NCI-H1105 (cell line): ENCODE results near the gene HIVEP3.

Experiments used
- DNase-seq: peaks from one replicate; lab custom pipeline; 2025; lab: John Stamatoyannopoulos, UW

The HIVEP3 gene

DNA sequence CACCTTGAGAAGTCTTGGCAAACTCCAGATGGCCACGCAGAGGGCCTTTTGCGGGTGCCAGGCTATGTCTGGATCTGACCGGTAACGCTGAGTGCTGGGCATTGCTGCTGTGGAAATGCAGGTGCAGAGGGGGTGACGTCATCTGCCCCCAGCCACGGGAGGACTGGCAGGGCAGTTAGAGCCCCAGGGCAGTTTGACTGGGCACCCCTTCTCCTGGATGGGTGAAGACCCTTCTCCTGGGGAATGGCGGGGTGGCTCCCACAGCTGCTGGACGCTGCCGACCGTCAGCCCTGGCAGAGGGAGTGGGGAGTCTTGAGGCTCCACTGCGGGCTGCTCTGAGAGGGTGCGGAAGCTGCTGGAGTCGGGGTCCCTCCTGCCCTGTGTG is 421.7 kb downstream of the HIVEP3 start:
- DNase-seq, result no peak

DNA sequence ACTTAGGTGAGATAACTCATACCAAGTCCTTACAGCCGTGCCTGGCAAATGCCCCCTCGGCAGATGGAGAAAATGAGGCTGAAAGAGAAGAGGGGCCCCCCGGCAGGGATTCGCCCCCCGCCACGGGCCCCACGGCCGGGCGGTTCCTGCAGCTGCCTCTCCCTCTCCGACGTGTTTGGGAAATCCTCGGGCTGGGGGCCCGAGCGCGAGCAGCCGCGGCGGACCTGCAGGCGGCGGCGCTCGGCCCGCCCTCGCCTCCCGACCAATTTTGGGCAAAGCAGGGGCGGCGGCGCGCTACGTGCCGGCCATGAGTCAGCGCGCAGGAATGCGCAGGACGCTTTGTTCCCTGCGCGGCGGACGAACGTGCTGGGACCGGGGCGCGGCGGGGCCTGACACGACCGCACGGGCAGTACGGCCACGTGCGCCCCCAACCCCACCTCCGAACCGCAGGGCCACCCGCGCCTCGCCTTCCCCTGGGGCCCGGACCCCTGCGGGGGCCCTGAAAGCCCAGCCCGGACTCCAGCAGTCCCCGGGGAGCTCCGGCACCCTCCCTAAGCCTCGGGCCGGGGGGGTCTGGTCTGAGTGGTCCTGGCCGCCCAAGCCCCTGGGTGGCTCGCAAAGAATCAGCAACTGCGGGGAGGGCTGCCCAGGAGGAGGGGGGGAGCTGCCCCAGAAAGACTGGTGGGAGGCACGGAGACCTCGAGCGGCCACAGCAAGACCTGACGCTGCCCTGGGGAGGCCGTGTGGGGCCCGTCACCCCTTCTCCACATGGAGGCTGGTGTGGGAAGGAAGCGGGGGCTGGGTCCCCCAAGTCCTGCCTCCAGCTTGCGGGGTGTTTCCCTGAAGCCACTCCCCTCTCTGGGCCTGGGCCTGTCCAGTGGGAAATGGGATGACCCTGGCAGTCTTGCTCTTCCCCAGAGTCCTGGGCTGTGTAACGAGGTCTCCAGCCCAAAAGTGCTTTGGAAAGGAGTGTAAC is 422.4 kb downstream of the HIVEP3 start:
- DNase-seq, result no peak

DNA sequence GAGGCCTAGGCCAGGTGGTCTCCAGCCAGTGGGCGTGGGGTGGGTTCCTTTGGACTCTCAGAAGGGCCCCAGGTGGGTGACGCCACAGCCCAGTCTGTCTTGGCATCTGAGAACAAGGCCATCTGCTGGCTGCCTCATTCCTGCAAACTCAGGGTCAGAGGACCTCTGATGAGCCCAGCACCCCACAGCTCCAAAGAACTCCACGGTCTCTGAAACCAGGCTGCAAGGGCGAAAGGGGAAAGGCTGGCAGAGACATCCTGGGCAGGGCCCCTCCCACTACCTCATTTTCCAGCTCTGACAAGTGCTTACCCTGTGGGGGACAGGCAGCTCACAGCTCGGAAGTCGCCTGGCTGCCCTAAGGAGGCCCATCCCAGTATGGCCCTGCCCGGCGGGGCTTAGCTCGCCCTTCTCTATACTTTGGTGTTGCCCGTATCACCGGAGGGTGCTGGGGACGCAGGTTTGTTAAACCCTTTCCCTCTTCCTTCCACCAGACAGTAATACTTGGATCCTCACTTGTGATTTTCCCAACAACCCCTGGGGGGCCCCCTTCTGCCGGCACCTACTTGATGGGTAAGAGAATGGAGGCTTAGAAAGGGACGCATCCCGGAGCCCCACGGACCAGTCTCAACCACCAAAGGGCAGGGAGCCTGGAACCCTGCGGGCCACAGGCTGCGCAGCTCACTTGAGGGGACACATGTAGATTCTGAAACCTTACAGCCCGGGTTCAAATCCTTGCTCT is 423.3 kb downstream of the HIVEP3 start:
- no peak for DNase-seq

DNA sequence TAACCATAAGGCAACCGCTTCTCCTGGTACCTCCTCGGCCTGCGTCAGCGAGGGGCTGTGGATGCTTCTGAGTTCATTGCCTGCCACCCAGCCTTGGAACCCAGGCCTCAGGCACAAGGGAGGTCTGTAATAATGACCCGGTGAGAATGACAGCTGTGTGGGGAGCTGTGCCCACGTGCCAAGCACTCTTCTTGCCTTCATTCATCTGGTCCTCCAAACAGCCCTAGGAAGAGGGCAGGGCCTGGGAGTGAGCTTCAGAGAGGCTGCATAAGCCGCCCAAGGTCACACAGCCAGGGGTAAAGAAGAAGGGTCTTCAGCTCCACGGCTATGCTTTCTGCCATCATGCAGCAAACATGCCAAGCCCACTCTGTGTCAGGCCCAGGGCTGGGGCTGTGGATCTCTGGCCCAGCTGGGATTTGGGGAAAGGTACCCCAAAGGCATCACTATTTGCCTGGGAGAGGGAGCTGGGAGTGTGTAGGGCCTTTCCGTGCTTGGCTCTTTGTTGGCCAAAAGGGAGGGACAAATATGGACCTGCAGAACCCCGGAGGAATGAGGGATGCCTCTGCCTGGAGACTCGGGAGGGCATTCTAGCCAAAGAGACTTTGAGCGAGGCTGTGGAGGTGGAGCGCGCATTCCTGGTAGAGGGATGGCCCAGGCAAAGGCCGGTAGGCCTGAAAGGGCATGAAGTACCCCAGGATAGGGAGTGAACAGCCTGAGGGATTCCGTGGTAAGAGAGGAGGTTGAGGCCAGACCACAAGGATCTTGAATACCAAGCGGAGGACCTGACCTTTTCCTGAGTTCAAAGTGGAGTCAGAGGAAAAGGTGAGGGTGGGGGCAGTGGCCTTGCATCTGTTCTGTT is 424.1 kb downstream of the HIVEP3 start:
- no peak for DNase-seq

DNA sequence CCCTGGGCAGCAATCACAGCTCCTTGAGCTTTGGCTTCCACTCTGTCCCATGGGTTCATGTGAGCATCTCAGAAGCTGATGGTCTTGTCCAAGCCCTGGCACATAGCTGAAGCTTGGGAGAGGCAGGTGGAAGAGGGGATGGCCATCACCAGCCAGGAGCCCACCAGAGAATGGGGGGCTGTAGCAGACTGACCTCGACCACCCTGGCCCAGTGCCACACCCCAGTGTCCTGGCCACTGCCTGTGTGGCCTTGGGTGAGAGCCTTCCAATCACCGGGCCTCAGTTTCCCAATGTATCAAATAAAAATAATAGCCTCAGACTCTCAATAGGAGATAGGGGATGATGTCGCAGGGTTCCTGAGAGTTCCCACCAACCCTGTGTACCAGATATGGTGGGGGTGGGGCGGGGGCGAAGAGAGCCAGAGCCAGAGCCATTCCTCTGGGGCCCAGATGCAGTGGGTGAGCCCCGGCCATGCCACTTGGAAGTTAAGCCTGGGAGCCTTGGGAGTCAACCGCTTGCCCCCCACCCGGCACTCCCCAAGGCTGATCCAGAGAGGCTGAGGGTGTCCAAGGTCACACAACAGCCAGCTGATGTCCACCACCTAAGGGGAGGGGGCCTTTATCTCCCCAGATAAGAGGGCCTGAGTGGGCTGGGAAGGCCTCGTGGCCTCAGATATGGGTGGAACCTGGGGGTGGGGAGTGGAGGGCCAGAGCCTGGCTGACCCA is 424.9 kb downstream of the HIVEP3 start:
- DNase-seq, result no peak

DNA sequence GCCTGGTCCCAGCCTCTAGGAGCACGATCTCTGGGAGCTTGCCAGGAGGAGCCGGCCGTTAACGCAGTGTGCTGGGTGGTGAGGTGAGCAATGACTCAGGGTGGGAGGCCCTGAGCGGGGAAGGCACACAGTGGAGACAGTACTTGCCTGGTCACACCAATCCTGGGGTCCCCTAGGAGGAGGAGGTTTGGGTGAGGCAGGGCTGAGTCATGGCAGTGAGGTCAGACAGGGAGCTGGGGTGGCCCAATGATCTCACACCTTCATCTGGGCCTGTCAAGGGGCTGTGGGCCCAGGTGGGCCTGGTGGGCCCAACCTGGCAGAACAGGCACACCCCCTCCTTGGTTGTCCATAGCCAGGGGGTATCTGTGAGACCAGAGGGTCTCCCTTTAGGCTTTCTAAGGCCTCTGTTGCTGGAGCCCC is 425.6 kb downstream of the HIVEP3 start:
- no peak for DNase-seq

DNA sequence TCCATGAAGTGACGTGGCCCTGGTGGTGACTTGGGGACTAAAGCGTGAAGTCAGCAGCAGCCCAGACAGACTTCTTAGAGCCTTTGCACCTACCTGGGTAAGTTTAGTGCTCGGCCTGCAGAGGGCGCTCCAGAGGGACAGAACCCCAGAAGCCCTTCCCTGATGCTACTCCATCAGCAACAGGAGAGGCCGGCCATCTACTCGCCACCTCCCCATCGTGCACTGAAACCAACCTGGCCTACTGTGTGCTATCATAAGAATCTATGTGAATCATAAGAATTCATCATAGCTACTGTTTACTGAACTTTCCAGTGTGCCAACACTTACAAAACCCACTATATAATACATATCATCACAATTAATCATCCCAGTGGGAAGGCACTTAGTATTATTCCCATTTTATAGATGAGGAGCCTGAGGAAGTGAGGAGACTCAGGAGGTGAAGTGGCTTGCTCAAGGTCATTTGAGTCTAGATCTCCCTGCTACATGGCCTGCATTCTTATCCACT is 426.3 kb downstream of the HIVEP3 start:
- no peak for DNase-seq

DNA sequence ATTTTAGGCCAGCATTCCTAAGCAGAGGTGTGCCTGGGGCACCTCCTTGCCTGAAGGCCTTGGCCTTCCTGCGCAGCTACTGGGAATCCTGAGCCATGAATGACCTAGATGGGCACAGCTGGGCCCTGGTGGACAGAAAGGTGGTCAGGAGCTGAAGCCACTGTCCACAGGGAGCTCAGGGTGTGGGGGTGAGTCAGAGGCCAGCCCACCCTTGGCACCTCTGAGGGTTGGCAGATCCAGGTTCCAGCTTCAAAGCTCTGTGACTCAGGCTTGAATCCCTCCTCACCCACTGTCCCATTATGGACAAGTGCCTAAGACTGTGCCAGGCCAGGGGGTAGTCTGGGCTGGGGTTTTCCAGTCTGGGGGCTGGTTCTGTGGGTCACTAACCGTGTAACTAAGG is 427.8 kb downstream of the HIVEP3 start:
- DNase-seq, result no peak

DNA sequence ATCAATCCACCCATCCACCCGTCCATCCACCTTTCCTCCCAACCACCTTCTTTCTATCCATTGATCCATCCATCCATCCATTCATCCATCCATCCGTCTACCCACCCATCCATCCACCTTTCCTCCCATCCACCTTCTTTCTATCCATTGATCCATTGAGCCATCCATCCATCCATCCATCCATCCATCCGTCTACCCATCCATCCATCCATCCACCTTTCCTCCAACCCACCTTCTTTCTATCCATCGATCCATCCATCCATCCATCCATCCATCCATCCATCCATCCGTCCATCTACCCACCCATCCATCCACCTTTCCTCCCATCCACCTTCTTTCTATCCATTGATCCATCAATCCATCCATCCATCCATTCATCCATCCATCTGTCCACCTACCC is 429.2 kb downstream of the HIVEP3 start:
- no peak for DNase-seq

DNA sequence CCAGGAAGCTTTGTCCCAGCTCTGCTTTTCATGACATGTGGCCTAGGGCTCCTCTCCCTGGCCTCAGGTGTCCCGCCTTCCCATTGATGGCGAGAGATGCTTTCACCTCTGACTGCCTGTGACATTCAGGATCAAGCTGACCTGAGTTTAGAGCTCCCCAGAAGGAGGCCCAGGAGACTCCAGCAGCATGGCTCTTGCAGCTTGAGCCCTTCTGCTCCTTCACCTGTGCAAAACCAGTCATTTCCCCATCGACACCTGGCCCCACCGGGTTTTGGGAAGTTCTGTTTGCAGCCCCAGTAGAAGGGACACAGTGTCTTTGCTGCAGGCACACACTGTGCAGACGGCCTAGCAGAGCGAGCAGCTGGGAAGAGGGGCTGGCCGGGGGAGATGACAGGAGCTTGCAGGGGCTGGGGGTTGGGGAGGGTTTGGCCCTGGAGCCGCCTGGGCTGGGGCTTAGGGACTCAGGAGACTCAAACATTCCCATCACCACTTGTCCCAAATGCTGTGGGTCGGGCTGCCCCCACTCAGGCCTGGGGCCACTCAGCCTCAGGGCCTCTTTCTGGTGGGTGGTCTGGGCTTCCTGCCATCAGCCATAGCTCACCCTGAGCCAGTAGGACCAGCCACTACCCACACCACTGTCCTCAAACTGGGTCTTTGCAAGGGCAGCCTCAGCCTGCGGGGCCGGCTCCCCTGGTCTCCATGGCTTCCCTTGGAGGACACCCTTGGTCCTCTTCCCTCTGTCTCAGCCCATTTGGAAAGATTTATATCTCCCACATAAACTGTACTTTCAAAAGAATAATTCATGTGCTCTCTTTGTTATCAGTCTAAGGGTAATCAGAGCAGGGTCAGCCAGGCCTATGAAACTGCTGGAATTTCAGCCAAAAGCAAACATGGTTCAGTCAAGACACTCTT is 430.4 kb downstream of the HIVEP3 start:
- no peak for DNase-seq

DNA sequence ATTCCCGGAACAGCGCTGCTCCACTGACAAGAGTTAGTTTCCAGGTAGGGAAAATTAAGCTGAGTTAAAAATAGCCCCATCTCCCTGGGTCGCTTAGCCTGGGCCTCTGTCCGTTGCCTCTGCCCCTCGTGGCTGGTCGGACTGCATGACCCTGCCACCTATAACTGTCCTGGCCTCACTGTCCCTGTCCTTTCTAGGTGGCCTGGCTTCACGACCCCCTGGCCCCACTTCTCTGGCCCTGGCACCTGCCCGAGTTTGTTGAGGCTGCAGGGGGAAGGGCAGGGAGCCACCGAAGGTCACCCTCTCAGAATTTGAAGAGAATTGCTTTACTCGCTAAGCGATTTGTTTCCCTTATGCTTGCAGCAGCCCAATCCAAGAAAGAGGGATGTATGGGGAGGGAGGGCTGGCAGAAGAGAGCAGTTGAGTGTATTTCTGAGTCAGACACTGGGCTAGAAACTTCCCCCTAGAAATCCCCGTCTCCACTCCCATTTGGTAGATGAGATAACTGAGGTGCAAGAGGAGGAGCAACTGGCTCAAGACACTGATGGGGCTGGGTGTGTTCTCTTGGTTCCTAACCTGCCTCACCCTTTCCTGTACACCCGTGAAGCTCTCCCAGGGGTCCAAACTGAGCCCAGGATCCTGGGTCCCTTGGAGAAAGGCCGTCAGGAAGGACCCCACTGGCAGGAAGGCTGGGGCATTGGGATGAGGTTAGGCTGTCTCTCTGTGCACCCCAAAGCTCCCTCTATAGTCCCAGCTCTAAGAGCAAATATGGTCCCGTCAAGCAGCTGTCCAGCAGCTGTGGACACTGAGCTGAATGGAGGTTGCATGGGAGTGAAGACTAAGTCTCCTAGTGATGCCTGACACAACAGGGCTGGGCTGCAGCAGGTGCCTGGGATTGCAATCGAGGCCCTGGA is 431.3 kb downstream of the HIVEP3 start:
- DNase-seq, result no peak

DNA sequence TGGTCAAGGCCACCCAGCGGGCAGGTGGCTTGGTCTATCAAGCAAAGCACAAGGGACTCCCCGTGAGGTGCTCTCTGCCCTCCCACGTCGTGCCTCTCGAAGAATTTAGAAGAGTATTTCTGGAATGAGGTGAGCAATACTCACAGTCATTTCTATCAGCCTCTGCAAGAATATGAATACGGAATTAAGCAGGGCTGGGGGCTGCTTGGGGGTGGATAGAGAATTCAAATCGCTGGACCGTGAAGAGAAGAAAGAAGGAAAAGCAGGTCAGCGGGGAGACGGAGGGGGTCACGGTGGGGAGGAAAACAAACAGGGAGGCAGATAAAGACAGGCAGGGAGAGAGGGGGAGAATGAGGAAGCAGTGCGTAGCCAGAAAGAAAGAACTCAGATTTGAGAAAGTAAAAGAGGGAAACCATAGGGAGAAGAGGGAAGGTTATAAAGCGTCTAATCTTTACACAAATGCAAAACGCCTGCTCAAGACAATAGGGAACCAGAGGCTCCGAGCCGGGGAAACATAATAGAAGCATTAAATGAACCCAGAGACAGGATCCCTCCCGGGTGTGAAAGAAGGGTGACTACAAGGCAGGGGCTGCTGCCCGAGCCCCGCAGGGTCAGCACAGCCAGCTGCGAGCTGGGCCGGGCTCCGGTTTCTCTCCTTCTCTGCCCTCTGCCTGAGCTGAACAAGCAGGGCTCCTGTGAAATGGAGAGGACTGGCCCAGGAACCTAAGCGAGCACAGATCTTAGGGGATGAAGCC is 432.2 kb downstream of the HIVEP3 start:
- no peak for DNase-seq

DNA sequence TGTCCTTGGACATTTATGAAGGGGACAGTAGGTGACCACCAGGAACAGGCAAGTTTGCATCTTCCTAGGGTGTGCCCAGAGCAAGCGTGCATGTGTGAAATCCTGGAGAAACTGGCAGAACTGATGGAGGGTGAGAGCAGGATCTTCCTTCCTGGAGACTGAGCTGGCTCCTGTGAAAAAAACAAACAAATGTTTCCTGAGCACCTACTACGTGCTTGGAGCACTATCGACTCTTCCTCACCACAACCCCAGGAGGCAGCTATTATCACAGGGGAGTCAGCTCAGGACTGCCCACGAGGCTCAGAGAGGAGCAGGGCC is 432.7 kb downstream of the HIVEP3 start:
- DNase-seq, result no peak

DNA sequence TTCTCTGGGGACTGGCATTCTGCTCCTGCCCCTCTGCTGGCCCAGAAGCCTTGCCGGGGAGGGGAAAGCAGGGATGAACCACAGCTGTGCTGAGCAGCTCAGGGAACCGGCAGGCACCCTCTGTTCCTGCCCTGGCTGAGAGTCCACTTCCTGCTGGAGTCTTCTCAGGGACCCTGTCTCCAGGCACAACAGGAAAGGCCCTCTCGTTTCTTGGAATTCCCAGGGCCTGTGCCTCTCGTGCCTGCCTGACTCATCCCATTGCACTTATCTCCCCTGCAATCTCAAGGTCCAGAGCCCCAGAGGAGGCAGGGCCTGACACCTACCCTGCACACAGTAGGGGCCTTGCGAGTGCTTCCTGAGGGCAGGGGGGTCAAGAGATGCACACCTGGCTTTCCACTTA is 433.1 kb downstream of the HIVEP3 start:
- DNase-seq, result no peak

DNA sequence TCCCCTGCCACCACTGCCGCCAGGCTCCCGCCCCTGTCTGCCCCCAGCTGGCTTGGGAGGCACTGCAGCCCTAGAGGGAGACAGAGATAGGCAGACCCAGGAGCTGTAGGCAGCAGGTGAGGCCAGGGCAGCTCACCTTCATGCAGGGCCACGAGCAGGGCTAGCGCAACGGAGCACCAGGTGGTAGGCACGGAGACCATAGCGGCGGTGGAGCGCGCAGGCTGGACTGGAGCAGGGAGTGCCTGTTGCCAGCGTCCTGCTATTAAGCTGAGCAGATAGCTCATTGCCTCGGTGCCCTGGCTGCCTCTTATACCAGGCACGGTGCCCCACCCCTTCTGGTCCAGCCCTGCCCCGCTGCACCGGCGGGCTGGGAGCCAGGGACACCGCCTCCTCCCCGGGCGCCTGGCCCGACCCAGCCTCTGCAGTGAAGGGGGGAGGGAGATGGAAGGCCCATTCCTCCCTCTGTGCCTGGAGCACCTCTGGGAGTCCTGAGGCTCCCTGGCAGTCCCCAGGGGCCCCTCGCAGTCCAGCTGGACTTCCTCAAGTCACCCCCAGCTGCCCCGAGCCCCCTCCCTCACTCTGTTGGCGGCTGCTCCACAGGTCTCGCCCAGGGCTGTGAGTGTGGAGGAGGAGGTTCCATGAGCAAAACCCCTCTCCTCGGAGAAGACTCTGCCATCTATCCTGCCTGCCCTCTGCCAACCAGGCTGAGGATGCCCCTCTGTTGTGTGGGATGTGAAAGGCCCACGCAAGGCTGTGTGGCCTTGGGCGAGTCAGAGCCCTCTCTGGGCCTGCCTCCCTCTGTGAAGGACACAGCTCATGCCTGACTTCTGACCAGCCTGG is 434.1 kb downstream of the HIVEP3 start, which contains the start of gene EDN2:
EDN2 (minus strand) TSS at position 282 of the 840 bp plus-strand sequence; CDS start at position 200, 82 bp downstream.
- peak; percentile 97 for DNase-seq

DNA sequence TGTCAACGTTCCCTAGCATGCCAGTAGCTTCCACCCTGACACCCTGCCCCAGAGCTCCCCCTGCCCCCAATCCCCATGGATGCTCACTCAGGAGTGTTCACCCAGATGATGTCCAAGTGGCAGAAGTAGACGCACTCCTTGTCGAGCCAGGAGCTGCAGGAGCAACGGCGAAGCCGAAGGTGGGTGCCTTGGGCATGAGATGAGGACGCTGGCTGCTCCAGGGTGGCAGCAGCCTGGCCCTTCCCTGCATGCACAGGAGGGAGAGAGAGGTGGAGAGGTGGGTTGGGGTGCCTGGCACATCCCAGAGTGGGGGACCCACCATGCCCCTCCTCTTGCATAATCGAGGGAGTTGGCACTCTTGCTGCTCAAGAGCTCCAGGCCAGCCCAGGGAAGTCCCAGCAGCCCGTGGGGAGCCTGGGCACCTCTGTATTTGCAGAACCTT is 434.7 kb downstream of the HIVEP3 start:
- no peak for DNase-seq
